Nephron (organoid): Measurements from ENCODE around the gene SLC43A1.

Experiments used
- H3K27ac Mint-ChIP-seq, 3 experiments: 2 replicates each; pipeline ENCODE4 v1.8.0; 2020; ENCODE audit warnings: mixed read lengths in 3 of 3, mild to moderate bottlenecking in 2 of 3, moderate library complexity in 1 of 3
- H3K27me3 Mint-ChIP-seq: 2 replicates; pipeline ENCODE4 v1.8.0; 2021; ENCODE audit warnings: low read depth, mild to moderate bottlenecking, moderate library complexity, mixed read lengths
- H3K36me3 Mint-ChIP-seq: 2 replicates; pipeline ENCODE4 v1.8.0; 2020; ENCODE audit warnings: low read depth, mixed read lengths
- H3K4me1 Mint-ChIP-seq: 2 replicates; pipeline ENCODE4 v1.8.0; 2020; ENCODE audit warnings: mixed read lengths
- H3K4me3 Mint-ChIP-seq, 3 experiments: 2 replicates each; pipeline ENCODE4 v1.8.0; 2020; ENCODE audit warnings: mild to moderate bottlenecking in 3 of 3, mixed read lengths in 3 of 3, moderate library complexity in 2 of 3
- H3K9me3 Mint-ChIP-seq: 2 replicates; pipeline ENCODE4 v1.8.0; 2020; ENCODE audit warnings: mixed read lengths
- TF ChIP-seq, protein P1 (sequence below), 3 experiments: fragments of 200-600 bp; sonication (generic); IDR thresholded peaks; one replicate each; pipeline ENCODE4 v1.5.0; 2021; ENCODE audit warnings: antibody characterized with exemption in 3 of 3; ENCODE audit not compliant: unreplicated experiment in 3 of 3

The SLC43A1 gene

DNA sequence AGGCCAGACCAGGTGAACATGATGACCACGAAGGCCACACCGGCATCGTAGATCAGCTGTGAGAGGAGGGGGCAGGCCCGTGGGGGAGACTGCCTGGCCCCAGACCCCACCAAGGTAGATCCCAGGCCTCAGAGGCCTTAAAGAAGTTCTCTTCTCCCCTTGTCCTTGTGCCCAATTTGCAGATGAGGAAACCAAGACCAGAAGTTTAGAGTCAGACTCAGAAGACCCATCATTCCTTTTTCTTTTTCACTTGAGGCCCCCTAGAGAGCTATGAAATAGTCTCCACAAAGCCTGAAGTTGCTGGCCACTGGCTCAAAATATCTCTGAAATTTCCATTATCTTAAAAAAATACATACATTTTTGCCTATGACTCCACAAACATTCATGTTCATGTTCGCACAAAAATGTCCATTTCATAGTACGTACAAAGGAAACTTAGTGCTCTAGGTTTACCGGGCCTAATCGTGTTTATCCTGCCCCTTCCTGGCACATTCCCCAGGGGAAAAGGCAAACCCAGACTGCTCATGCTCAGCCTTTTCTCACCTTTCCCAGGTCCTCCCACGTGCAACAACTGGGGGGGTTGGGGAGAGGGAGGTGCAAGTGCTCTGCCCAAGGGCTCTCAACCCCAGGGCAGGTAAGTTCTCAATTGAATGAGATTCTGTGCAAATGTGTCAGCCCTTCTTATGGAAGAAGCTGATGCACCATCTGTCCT lies 19.2 kb downstream of the SLC43A1 start:
- no peak overlapping the region for H3K27ac Mint-ChIP-seq
- TF ChIP-seq, protein P1, sequence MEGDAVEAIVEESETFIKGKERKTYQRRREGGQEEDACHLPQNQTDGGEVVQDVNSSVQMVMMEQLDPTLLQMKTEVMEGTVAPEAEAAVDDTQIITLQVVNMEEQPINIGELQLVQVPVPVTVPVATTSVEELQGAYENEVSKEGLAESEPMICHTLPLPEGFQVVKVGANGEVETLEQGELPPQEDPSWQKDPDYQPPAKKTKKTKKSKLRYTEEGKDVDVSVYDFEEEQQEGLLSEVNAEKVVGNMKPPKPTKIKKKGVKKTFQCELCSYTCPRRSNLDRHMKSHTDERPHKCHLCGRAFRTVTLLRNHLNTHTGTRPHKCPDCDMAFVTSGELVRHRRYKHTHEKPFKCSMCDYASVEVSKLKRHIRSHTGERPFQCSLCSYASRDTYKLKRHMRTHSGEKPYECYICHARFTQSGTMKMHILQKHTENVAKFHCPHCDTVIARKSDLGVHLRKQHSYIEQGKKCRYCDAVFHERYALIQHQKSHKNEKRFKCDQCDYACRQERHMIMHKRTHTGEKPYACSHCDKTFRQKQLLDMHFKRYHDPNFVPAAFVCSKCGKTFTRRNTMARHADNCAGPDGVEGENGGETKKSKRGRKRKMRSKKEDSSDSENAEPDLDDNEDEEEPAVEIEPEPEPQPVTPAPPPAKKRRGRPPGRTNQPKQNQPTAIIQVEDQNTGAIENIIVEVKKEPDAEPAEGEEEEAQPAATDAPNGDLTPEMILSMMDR (IDR thresholded peaks at IDR 0.05; ENCODE audit: unreplicated experiment in 3 of 3), result no peak
- H3K4me3 Mint-ChIP-seq, result no peak overlapping the region
- H3K9me3 Mint-ChIP-seq, result no peaks in the 10 kb centered on the region
- peaks cover 3% of the 10 kb centered on the region for H3K27me3 Mint-ChIP-seq
- H3K36me3 Mint-ChIP-seq, result no peaks in the 10 kb centered on the region
- peaks cover 18% of the 10 kb centered on the region for H3K4me1 Mint-ChIP-seq

DNA sequence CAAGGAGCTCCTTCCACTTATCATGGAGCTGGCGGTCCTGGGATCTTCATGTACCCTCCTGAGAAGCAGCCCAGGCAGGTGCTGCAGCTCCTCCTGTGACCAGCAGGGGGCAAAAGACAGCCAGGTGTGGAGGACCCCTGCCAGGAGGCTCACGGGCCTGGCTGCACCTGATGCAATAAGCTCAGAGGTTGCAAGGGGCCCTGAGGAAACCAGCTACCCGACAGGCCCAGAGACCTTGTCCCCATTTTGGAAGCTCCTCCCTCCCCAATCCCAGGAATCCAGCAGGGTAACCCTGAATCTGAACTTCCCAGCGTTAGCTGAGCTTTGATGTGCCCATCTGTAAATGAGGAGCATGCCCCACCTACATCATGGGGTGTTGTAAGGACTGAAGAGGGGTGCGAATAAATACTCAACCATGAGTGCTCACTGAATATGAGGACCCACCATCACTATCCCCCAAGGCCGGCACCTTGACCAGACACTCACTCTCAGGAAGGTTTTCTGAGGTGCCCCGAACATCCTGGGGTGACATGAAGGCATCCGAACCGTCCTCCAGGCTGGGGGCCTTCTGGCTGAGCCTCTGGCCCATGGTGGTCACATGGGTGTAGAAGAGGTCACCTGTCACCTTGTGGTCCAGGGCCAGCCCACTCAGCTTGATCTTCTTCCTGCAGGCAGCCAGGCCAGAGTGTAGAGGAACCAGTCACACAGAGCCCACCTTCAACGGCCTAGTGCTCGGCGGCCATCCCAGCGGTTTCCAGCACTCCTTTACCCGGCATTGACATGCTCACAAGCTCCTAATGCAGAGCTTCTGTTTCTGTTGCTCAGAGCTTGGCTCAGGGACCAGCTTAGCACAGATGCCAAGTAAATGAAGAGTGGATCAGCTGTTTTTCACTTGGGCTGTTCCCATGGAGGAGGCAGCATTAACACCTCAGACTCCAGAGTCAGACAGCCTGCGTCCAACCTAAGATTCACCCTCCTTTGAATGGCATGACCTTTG lies 21.7 kb downstream of the SLC43A1 start:
- Mint-ChIP-seq H3K27ac (no peak overlapping the region), H3K9me3 (no peaks in the 10 kb centered on the region), H3K27me3 (no peaks in the 10 kb centered on the region), H3K36me3 (no peaks in the 10 kb centered on the region), H3K4me3 (no peak overlapping the region), H3K4me1 (peaks cover 15% of the 10 kb centered on the region)
- TF ChIP-seq, protein P1 (IDR thresholded peaks at IDR 0.05; ENCODE audit: unreplicated experiment in 3 of 3), result peak; percentile 74 to 87 (median 78)

DNA sequence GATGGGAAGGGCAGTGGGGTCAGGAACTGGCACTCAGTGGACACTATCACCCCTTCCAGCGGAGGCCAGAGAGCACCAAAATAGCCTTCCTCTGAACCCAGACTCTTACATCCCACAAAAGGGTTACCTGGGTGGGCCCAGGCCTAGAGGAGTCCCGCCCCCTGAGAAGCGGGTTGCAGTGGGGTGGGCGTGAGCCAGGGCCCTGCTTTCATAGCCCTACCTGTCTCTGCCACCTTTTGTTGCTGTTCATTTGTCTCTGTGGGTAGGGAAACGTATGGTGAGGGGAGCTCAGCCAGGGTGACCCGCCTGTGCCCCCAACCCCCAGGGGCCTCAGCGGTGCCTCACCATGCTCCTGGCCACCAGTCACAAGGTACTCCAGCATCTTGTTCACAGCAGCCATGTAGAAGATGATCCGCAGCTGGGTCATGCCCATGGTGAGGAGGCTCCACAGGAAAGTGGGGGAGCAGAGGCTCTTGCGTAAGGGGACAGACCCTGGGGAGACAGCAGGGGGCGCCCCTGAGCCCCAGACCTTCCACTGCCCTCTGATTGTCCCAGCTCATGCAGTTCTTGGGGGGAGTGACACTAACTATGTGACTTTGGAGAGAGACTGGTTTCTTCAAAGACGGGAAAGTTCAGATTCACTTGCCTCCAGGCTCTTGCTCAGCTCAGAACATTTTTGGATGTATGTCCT lies 24.0 kb downstream of the SLC43A1 start:
- TF ChIP-seq, protein P1 (IDR thresholded peaks at IDR 0.05; ENCODE audit: unreplicated experiment in 3 of 3), result peak; percentile 20 to 33 (median 30)
- no peak overlapping the region for H3K27ac Mint-ChIP-seq
- peaks cover 31% of the 10 kb centered on the region for H3K4me1 Mint-ChIP-seq
- H3K9me3 Mint-ChIP-seq, result no peaks in the 10 kb centered on the region
- H3K36me3 Mint-ChIP-seq, result no peaks in the 10 kb centered on the region
- H3K4me3 Mint-ChIP-seq, result no peak overlapping the region
- H3K27me3 Mint-ChIP-seq, result no peaks in the 10 kb centered on the region

DNA sequence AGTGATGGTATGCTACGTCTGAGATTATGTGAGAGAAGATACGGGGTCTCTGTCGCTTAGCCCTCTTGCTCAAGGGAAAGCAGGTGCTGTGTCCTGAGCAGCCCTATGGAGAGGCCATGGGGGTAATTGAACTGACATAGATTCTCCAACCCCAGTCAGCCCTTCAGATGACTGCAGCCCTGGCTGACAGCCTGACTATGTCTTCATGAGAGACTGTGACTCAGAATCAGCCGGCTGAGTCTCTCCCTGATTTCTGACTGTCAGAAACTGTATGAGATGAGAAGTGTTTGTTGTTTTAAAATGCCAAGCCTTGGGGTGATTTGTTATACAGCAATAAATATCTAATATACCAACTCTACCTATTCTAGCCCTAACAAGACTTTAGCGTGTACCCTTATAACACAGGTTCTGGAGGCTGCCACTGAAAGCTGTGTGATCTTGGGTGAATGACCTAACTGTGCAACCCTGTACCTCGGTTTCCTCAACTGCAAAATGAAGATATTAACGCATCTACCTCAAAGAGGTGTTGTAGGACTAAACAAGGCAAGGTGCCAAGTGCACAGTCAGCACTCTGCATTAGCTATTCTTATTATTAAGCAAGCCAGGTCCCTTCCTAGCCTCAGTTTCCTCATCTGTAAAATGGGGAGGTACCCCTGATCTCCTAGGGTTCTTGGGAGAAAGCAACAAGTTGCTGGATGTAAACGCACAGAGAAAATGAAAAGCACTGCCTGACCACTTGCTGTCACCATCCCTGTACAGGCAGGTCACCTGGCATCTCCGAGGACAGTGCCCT lies 24.9 kb downstream of the SLC43A1 start:
- Mint-ChIP-seq H3K27ac (no peak overlapping the region), H3K36me3 (no peaks in the 10 kb centered on the region), H3K4me1 (peaks cover 31% of the 10 kb centered on the region), H3K27me3 (no peaks in the 10 kb centered on the region), H3K4me3 (no peak overlapping the region), H3K9me3 (no peaks in the 10 kb centered on the region)
- TF ChIP-seq, protein P1 (IDR thresholded peaks at IDR 0.05; ENCODE audit: unreplicated experiment in 3 of 3), result no peak

DNA sequence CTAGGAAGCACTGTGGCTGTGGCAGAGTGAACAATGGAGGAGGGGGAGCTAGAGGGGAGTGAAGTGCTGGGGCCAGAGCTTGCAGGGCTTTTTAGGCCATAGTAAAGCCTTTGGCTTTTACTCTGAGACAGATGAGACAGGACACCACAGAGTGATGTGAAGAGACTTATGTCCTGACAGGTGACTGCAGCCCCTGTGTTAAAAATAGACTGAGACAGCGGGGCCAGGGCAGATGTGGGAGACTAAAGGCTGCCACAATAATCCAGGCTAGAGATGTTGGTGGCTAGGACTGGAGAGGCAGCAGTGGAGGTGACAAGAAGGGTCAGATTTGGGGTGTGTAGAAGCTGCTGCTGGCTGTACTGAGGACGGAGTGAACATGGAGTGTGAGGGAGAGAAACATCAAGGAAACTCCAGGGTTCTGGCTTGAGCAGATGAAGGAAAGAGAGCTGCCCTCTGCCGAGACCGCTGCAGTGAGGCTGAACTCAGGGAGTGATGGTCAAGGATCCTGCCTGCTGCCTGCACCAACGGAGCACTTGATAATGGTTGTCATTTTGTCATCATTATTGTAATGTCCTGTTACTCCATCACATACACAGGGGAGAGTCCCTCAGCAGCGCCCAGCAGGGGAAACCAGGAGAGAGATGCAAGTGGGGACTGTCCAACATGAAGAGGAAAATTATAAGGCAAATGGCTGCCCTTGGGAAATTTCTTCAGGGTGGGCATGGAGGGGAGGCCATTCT lies 27.4 kb downstream of the SLC43A1 start:
- Mint-ChIP-seq H3K4me1 (peaks cover 24% of the 10 kb centered on the region), H3K9me3 (no peaks in the 10 kb centered on the region), H3K27ac (peak overlapping the region; percentile 20 to 73 (median 59)), H3K36me3 (no peaks in the 10 kb centered on the region), H3K27me3 (peaks cover 9% of the 10 kb centered on the region), H3K4me3 (no peak overlapping the region)
- TF ChIP-seq, protein P1 (IDR thresholded peaks at IDR 0.05; ENCODE audit: unreplicated experiment in 3 of 3), result no peak
